H1 (cell line): ENCODE data around the gene FBXO41. TPM values are rescaled to one million over a fixed set of nuclear protein-coding genes. Genes with fewer than 3 reads are reported as not detected.

ENCODE experiments used
- CTCF ChIA-PET: fragments of 300-600 bp; sonication (Branson Sonifier 250); formaldehyde crosslinking; loops from one replicate; lab custom pipeline; 2021; ENCODE audit not compliant: partially characterized antibody; lab: Charles Lee
- POLR2A ChIA-PET: fragments of 300-600 bp; sonication (Branson Sonifier 250); formaldehyde crosslinking; loops from one replicate; lab custom pipeline; 2021; ENCODE audit warnings: inconsistent platforms; ENCODE audit not compliant: partially characterized antibody; lab: Charles Lee
- DNase-seq, 2 experiments: peaks; one replicate each; pipeline versions ENCODE4 v3.0.0 to v3.0.0-alpha.2; 2010 to 2022; ENCODE audit warnings: low spot score in 2 of 2, low read depth in 1 of 2, mixed read lengths in 1 of 2
- FAIRE-seq: peaks from 2 replicates; lab custom pipeline; 2011; peaks lifted over from hg19 to GRCh38; lab: Jason Lieb, UNC
- H2AFZ ChIP-seq: 2 replicates; pipeline ENCODE4 v1.8.1; 2012; ENCODE audit warnings: low read length, inconsistent platforms
- H2AK5ac ChIP-seq: 2 replicates; pipeline ENCODE4 v1.6.1; 2013; ENCODE audit warnings: low read depth, low read length
- H2BK120ac ChIP-seq: replicated peaks from 2 replicates; pipeline ENCODE3; 2013; ENCODE audit warnings: low read depth, low read length, inconsistent platforms
- H2BK12ac ChIP-seq: 2 replicates; pipeline ENCODE4 v1.6.1; 2013; ENCODE audit warnings: low read depth, low read length
- H2BK15ac ChIP-seq: 2 replicates; pipeline ENCODE4 v1.6.1; 2013; ENCODE audit warnings: low read length
- H2BK20ac ChIP-seq: 2 replicates; pipeline ENCODE4 v1.6.1; 2013; ENCODE audit warnings: low read length
- H2BK5ac ChIP-seq: 2 replicates; pipeline ENCODE4 v1.6.1; 2013; ENCODE audit warnings: low read depth, low read length
- H3K14ac ChIP-seq: 2 replicates; pipeline ENCODE4 v1.6.1; 2013; ENCODE audit warnings: inconsistent platforms; ENCODE audit not compliant: insufficient read length
- H3K18ac ChIP-seq: 2 replicates; pipeline ENCODE4 v1.6.1; 2013; ENCODE audit warnings: low read length; ENCODE audit errors: extremely low read depth
- H3K23ac ChIP-seq: 2 replicates; pipeline ENCODE4 v1.6.1; 2013; ENCODE audit warnings: inconsistent platforms; ENCODE audit not compliant: insufficient read length
- H3K23me2 ChIP-seq: 2 replicates; pipeline ENCODE4 v1.6.1; 2013; ENCODE audit warnings: low read depth, low read length
- H3K27ac ChIP-seq: 2 replicates; pipeline ENCODE4 v1.6.1; 2011; ENCODE audit warnings: low read depth, low read length, inconsistent platforms
- H3K27me3 ChIP-seq, 4 experiments: replicated peaks in 1 of 4; 1 replicate in 1 of 4; 2 replicates in 3 of 4; pipeline versions ENCODE4 v1.6.1 to v1.8.1; 2011 to 2013; ENCODE audit warnings: low read length in 3 of 4, mild to moderate bottlenecking in 3 of 4, inconsistent platforms in 2 of 4, mixed read lengths in 2 of 4, moderate library complexity in 1 of 4; ENCODE audit not compliant: control insufficient read depth in 3 of 4, insufficient read depth in 3 of 4; ENCODE audit errors: extremely low read depth in 1 of 4
- H3K36me3 ChIP-seq, 4 experiments: 2 replicates each; pipeline versions ENCODE4 v1.6.1 to v1.8.1; 2011 to 2013; ENCODE audit warnings: mild to moderate bottlenecking in 4 of 4, low read length in 3 of 4, moderate library complexity in 2 of 4, control low read depth in 1 of 4, inconsistent platforms in 1 of 4; ENCODE audit not compliant: insufficient read depth in 4 of 4, control insufficient read depth in 2 of 4
- H3K4ac ChIP-seq: replicated peaks from 2 replicates; pipeline ENCODE3; 2013; ENCODE audit warnings: low read length, low read depth, mixed read lengths, inconsistent platforms; ENCODE audit not compliant: insufficient read length
- H3K4me1 ChIP-seq, 4 experiments: replicated peaks in 1 of 4; 1 replicate in 1 of 4; 2 replicates in 3 of 4; pipeline versions ENCODE4 v1.6.1 to v1.8.1; 2011 to 2013; ENCODE audit warnings: low read length in 3 of 4, inconsistent platforms in 2 of 4, mixed read lengths in 1 of 4; ENCODE audit not compliant: insufficient read depth in 4 of 4, control insufficient read depth in 3 of 4
- H3K4me2 ChIP-seq, 2 experiments: 2 replicates each; pipeline versions ENCODE4 v1.6.1 to v1.8.1; 2011 to 2013; ENCODE audit warnings: low read depth in 2 of 2, low read length in 2 of 2, control low read depth in 1 of 2, inconsistent platforms in 1 of 2, mild to moderate bottlenecking in 1 of 2; ENCODE audit not compliant: insufficient read depth in 1 of 2
- H3K4me3 ChIP-seq, 4 experiments: fragments of 200-600, 300-600 bp in 1 of 4; sonication (generic), shearing (Covaris generic), sonication (Bioruptor Twin) in 1 of 4; 2 replicates each; pipeline versions ENCODE4 v1.5.1 to v1.8.1; 2011 to 2016; ENCODE audit warnings: low read length in 4 of 4, low read depth in 3 of 4, control low read depth in 2 of 4, inconsistent platforms in 2 of 4, mild to moderate bottlenecking in 2 of 4, mixed read lengths in 1 of 4, moderate library complexity in 1 of 4; ENCODE audit not compliant: insufficient read depth in 2 of 4; ENCODE audit errors: extremely low read depth in 1 of 4
- H3K56ac ChIP-seq: replicated peaks from 2 replicates; pipeline ENCODE3; 2013; ENCODE audit warnings: low read depth, mild to moderate bottlenecking, mixed read lengths, low read length, inconsistent platforms; ENCODE audit not compliant: insufficient read length
- H3K79me1 ChIP-seq: 2 replicates; pipeline ENCODE4 v1.6.1; 2013; ENCODE audit warnings: low read depth, low read length, control low read depth
- H3K79me2 ChIP-seq, 2 experiments: 2 replicates each; pipeline versions ENCODE4 v1.6.1 to v1.8.1; 2012 to 2013; ENCODE audit warnings: low read length in 2 of 2, mild to moderate bottlenecking in 2 of 2, inconsistent platforms in 1 of 2; ENCODE audit not compliant: insufficient read depth in 2 of 2, control insufficient read depth in 1 of 2
- H3K9ac ChIP-seq, 4 experiments: replicated peaks in 1 of 4; 1 replicate in 1 of 4; 2 replicates in 3 of 4; pipeline versions ENCODE4 v1.6.1 to v1.8.1; 2011 to 2013; ENCODE audit warnings: low read depth in 3 of 4, low read length in 3 of 4, control low read depth in 2 of 4, mild to moderate bottlenecking in 2 of 4, moderate library complexity in 2 of 4, inconsistent platforms in 1 of 4; ENCODE audit errors: extremely low read depth in 1 of 4
- H3K9me3 ChIP-seq, 2 experiments: 2 replicates each; pipeline versions ENCODE4 v1.6.1 to v1.8.1; 2012 to 2013; ENCODE audit warnings: mild to moderate bottlenecking in 2 of 2, moderate library complexity in 2 of 2, control low read depth in 1 of 2, inconsistent platforms in 1 of 2, low read depth in 1 of 2, low read length in 1 of 2, mixed read lengths in 1 of 2; ENCODE audit not compliant: insufficient read depth in 2 of 2
- H4K20me1 ChIP-seq, 2 experiments: replicated peaks in 1 of 2; 2 replicates each; pipeline versions ENCODE3 to v1.8.1; 2011 to 2013; ENCODE audit warnings: inconsistent platforms in 2 of 2, low read length in 2 of 2, mild to moderate bottlenecking in 1 of 2; ENCODE audit not compliant: insufficient read depth in 2 of 2, control insufficient read depth in 1 of 2
- H4K5ac ChIP-seq: 2 replicates; pipeline ENCODE4 v1.6.1; 2013; ENCODE audit warnings: low read length, low read depth, mixed read lengths, inconsistent platforms; ENCODE audit not compliant: insufficient read length
- H4K8ac ChIP-seq: 2 replicates; pipeline ENCODE4 v1.8.0; 2013; ENCODE audit warnings: mild to moderate bottlenecking, moderate library complexity, low read length, inconsistent platforms; ENCODE audit not compliant: insufficient read depth; ENCODE audit errors: extremely low read depth
- H4K91ac ChIP-seq: replicated peaks from 2 replicates; pipeline ENCODE3; 2013; ENCODE audit warnings: low read length, mixed read lengths, inconsistent platforms; ENCODE audit not compliant: insufficient read length
- CBX8 ChIP-seq: fragments of 300-800, 300-1000 bp; sonication (generic); IDR thresholded peaks from 2 replicates; pipeline ENCODE4 v1.7.1; 2016; ENCODE audit warnings: low read depth, low read length, borderline replicate concordance
- CHD2 ChIP-seq: IDR thresholded peaks from 2 replicates; pipeline ENCODE4 v1.6.1; 2012; ENCODE audit warnings: low read length, improper control_type of control experiment
- KDM1A ChIP-seq: fragments of 200-600, 300-600 bp; sonication (generic); IDR thresholded peaks from 2 replicates; pipeline ENCODE4 v1.7.1; 2016; ENCODE audit warnings: mild to moderate bottlenecking, low read length, borderline replicate concordance
- PHF8 ChIP-seq: fragments of 200-600 bp; sonication (generic); conservative IDR thresholded peaks from 2 replicates; pipeline ENCODE4 v1.7.1; 2012; ENCODE audit warnings: low read depth, mild to moderate bottlenecking, inconsistent platforms, low read length, moderate library complexity
- RAD21 ChIP-seq, 2 experiments: IDR thresholded peaks in 1 of 2; conservative IDR thresholded peaks in 1 of 2; 2 replicates each; pipeline ENCODE4 v1.6.1; 2011; ENCODE audit warnings: low read depth in 2 of 2, low read length in 2 of 2, improper control_type of control experiment in 1 of 2, inconsistent platforms in 1 of 2, mild to moderate bottlenecking in 1 of 2, moderate library complexity in 1 of 2
- RBBP5 ChIP-seq: IDR thresholded peaks from 2 replicates; pipeline ENCODE4 v1.7.1; 2012; ENCODE audit warnings: low read depth, mild to moderate bottlenecking, inconsistent platforms, low read length, moderate library complexity, borderline replicate concordance
- RNF2 ChIP-seq: fragments of 200-900, 300-1000 bp; sonication (generic); IDR thresholded peaks from 2 replicates; pipeline ENCODE4 v1.7.1; 2016; ENCODE audit warnings: borderline replicate concordance, low read depth, mild to moderate bottlenecking, antibody characterized with exemption, low read length; ENCODE audit not compliant: poor library complexity, severe bottlenecking; ENCODE audit errors: missing control alignments
- SIX5 ChIP-seq: IDR thresholded peaks from 2 replicates; pipeline ENCODE4 v1.6.1; 2011; ENCODE audit warnings: mild to moderate bottlenecking, low read depth, low read length
- SRF ChIP-seq: IDR thresholded peaks from 2 replicates; pipeline ENCODE4 v1.6.1; 2011; ENCODE audit warnings: mild to moderate bottlenecking, low read depth, low read length, moderate library complexity
- TEAD4 ChIP-seq: IDR thresholded peaks from 2 replicates; pipeline ENCODE4 v1.6.1; 2012; ENCODE audit warnings: low read depth, low read length, inconsistent platforms, mixed read lengths
- polyA plus RNA-seq, 7 experiments: library from polyadenylated mRNA; depleted of rRNA in 3 of 7; stranded (reverse) in 5 of 7; unstranded in 2 of 7; fragments of >200 nt in 5 of 7; fragments of 200-250 nt in 2 of 7; gene quantifications; 1 replicate in 5 of 7; 2 replicates in 1 of 7; 4 replicates in 1 of 7; pipeline versions ENCODE4 v1.2.1 to v1.2.3, GENCODE V29; 2011 to 2013; ENCODE audit warnings: missing spikeins in 2 of 7, mixed read lengths in 2 of 7
- total RNA-seq: library from RNA; stranded (reverse); fragmentation: NEBNext Ultra II Directional; extraction: Animal tissue kit (Norgen Biotek cat#: 25700); gene quantifications from 2 replicates; pipeline ENCODE4 v1.2.1, GENCODE V29; 2021
- TF ChIP-seq, protein P1 (sequence below), 3 experiments: IDR thresholded peaks; 1 replicate in 2 of 3; 2 replicates in 1 of 3; pipeline versions ENCODE4 v1.5.1 to v1.6.1; 2011; ENCODE audit warnings: low read length in 3 of 3, mild to moderate bottlenecking in 3 of 3, inconsistent platforms in 2 of 3, low read depth in 1 of 3, moderate library complexity in 1 of 3; ENCODE audit not compliant: insufficient read depth in 1 of 3; ENCODE audit errors: control extremely low read depth in 1 of 3

FBXO41 gene
- total and polyA plus RNA-seq, 2 of the 8 experiments (the other 6 are each of a cell fraction or from before 2014, with no cell fraction given): 11.2 to 14.3 TPM

DNA sequence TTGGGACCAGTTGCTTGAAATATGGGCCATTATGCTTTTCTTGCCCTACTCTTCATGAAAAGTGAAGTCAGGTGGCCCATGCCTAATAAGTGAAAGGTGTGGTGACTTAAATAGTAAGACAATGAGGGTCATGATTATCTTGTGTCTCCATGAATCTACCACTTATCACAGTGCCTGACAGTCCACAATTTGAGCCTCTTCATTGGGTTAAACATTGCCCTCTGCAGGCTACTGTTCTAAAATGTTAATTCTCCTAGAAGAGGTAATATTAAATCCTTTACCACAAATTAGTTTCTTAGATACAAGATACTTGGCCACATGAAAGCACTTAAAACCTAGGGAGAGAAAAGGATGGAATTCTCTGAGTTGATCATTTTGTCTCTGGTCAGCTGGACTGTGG, 5.0 kb upstream of the FBXO41 start:
- no peak overlapping the region for H2BK5ac ChIP-seq
- H3K18ac ChIP-seq: no peak overlapping the region
- H4K20me1 ChIP-seq: peaks cover 9 to 15% of the 10 kb centered on the region in 2 experiments
- no peak overlapping the region for H2BK120ac ChIP-seq
- H4K5ac ChIP-seq: no peak overlapping the region
- peaks cover 4 to 17% (median 9%) of the 10 kb centered on the region in 4 experiments for H3K4me1 ChIP-seq
- no peaks in the 10 kb centered on the region; a peak in 1 of 4 replicates for H3K79me2 ChIP-seq
- H3K36me3 ChIP-seq: no peaks in the 10 kb centered on the region; a peak in 1 of 8 replicates
- no peak overlapping the region for H3K9ac ChIP-seq
- H2AFZ ChIP-seq: no peak overlapping the region
- H2BK20ac ChIP-seq: no peak overlapping the region
- ChIA-PET CTCF (interaction anchor here (0.8 to 6.5 kb wide), 21 partner anchors 13 to 204 kb away, joined by 3 to 122 read pairs (median 7); no protein-coding TSS in a partner anchor), POLR2A (interaction anchor here (1.4 to 2.2 kb wide), 5 partner anchors 9 to 35 kb away, joined by 3 to 8 read pairs (median 4); no protein-coding TSS in a partner anchor)
- no peak overlapping the region for H3K27ac ChIP-seq
- H2BK12ac ChIP-seq: no peak overlapping the region
- H4K8ac ChIP-seq: no peak overlapping the region
- H4K91ac ChIP-seq: no peak overlapping the region
- DNase-seq (no peak), FAIRE-seq (no peak)
- H3K14ac ChIP-seq: no peak overlapping the region
- no peak overlapping the region for H3K56ac ChIP-seq
- H3K4ac ChIP-seq: no peak overlapping the region
- peaks cover 19% of the 10 kb centered on the region for H3K23me2 ChIP-seq
- no peaks in the 10 kb centered on the region for H3K79me1 ChIP-seq
- no peak overlapping the region for H3K4me2 ChIP-seq
- H3K9me3 ChIP-seq: no peaks in the 10 kb centered on the region
- H2BK15ac ChIP-seq: no peak overlapping the region
- H3K27me3 ChIP-seq: peaks cover 25 to 61% (median 52%) of the 10 kb centered on the region in 4 experiments
- H2AK5ac ChIP-seq: no peak overlapping the region
- no peak overlapping the region for H3K4me3 ChIP-seq
- H3K23ac ChIP-seq: no peak overlapping the region
- TF ChIP-seq KDM1A (no peak), CHD2 (no peak), PHF8 (no peak), RBBP5 (no peak), SIX5 (no peak), CBX8 (no peak), RNF2 (no peak), SRF (no peak), RAD21 (IDR thresholded peaks at IDR 0.05 in 1 of 2, conservative IDR thresholded peaks at IDR 0.05 in 1 of 2; ENCODE audit: low read depth in 2 of 2, low read length in 2 of 2) (peak in 1 of 2 experiments; percentile 13; a peak in 1 of 4 replicates), TEAD4 (no peak)
- TF ChIP-seq, protein P1, sequence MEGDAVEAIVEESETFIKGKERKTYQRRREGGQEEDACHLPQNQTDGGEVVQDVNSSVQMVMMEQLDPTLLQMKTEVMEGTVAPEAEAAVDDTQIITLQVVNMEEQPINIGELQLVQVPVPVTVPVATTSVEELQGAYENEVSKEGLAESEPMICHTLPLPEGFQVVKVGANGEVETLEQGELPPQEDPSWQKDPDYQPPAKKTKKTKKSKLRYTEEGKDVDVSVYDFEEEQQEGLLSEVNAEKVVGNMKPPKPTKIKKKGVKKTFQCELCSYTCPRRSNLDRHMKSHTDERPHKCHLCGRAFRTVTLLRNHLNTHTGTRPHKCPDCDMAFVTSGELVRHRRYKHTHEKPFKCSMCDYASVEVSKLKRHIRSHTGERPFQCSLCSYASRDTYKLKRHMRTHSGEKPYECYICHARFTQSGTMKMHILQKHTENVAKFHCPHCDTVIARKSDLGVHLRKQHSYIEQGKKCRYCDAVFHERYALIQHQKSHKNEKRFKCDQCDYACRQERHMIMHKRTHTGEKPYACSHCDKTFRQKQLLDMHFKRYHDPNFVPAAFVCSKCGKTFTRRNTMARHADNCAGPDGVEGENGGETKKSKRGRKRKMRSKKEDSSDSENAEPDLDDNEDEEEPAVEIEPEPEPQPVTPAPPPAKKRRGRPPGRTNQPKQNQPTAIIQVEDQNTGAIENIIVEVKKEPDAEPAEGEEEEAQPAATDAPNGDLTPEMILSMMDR (IDR thresholded peaks at IDR 0.05; ENCODE audit: control extremely low read depth in 1 of 3, insufficient read depth in 1 of 3, low read depth in 1 of 3, low read length in 3 of 3): peak in 1 of 3 experiments; percentile 2; a peak in 1 of 4 replicates
